Measurements from ENCODE around the gene HTR7.
A peak's percentile ranks its signal among the peaks of the same experiment; 100 is the strongest.
"Not testable (repeated sequence)": the region's sequence is repeated elsewhere in the genome, so short reads cannot be mapped to it uniquely, and the experiment has no call there.

The HTR7 gene

DNA sequence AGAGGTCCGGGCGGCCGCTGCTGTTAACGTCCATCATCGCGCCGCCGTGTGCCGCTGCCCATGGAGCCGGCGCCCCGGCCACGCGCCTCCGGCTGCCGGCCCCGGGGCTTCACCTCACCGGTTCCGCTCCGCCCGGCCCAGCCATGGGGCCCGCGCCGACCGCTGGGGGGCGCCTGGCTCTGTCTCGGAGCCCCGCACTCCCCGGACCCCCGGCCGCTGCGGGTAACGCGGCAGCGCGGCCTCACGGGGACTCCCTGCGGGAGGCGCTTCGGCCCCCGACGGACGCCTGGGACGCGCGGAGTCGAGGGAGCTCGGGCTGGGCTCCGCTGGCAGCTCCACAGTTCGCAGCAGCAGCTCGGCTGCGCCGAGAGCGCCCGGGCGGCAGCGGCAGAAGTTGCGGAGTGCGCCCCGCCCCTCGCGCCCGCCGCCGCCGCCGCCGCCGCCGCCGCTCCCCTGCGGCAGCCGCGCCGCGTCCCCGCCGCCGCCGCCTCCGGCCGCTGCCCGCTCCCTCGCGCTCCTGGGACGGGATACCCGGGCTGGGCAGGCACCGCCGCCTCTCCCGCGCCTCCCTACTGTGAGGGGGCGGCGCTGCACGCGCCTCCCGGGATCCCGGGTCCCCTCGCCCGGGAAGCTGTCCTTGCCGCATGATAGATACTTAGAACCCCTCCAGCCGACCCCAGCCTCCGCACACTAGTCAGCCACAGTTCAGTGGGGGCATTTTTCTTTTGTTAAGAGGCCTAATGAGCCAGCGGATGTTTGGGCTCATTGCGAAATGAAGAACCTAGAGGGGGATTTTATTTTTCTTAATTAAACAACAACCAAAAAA, at the start of gene HTR7:
Gene HTR7, minus strand, starts transcription at position 405 of the 826 bp plus-strand sequence. Its CDS starts 368 bp downstream, at position 37.
- DNase-seq (ENCODE audit: low read depth): no peak

DNA sequence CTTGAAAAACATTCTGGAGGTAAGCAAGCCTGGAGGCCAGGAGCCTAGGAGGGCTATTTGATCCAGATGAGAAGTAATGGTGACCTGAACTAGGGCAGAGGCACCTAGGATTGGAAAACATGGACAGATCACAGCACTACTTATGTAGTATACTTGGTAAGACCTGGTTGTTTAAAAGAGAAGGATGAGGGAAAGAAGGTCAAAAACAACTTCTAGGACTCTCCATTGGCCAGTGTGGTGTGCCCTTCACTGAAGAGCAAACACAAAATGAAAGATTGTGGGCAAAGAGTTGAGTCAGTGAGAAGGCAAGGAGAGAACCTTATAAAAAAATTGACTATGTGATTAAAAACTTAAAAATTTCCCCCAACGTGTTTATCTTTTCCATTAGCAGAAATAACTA, 48.8 kb upstream of the HTR7 start:
- no peak for DNase-seq (ENCODE audit: low read depth)

DNA sequence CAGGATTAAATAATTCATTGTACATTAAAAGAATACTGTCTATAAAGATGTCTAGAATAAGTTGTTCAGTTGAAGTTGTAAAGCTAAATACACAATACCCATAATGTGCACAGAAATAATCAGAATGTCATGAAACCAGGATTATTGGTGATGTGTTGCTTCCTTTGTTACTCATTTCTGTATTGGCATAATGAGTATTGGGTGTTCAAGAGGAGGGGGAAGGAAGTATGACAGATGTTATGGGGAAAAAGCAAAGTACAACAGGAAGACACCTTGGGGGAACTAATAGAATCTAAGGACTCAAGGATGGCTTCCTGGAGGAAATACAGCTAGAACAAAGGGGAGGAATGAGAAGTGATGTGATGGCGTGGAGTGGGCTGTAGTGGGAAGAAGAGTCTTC, 48.1 kb upstream of the HTR7 start:
- DNase-seq (ENCODE audit: low read depth): no peak

DNA sequence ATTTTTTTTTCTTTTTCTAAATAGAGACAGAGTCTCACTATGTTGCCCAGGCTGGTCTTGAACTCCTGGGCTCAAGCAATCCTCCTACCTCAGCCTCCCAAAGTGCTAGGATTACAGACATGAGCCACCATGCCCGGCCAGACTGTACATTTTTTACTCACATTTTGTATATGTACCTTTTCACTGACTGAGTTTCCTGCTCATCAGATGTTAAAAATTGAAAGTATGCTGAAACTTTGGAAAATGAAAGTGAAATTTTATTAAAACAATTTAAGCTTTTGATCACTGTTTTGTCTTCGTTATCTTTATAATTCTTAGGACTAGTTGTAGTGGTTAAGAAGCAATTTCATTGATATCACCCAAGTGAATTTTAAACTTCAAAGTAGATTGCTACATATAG, 39.1 kb upstream of the HTR7 start:
- not testable (repeated sequence) for DNase-seq (ENCODE audit: low read depth)

DNA sequence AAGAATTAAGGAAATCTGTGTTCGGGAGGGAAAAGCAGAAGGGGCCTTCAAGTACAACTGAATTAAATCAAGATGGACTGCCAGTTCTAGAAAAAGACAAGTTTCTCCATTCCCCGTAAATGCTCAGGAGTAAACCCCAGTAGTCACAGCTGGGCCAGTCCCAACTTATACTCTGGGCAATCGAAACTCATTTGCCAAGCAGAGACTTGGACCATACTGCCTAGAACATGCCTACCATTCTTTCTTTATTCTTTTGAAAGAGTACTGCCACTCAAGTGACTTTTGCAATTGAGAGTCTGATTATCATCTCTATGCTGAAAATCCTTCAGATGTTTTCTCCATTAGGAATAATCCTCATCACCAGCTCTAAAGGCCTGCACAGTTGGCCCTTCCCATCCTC, 35.4 kb upstream of the HTR7 start:
- DNase-seq (ENCODE audit: low read depth): no peak

DNA sequence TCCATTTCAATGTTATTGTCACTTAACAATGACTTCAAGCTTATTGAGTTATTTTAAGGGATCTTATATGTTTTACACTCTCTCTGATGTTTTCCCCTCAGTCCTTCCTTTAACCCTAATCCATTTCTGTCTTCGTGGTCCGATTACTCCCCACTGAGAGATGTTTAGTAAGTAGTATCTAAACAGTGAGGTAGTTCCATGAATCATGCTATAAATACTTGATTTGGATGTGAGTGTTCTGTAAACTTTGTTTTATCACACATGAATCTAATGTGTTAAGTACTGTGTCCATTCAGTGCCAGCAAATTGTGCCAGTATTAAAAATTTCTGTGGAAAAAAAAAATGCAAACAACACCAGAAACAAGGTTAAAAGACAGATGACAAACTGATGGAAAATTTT, 32.5 kb upstream of the HTR7 start:
- DNase-seq (ENCODE audit: low read depth): no peak

DNA sequence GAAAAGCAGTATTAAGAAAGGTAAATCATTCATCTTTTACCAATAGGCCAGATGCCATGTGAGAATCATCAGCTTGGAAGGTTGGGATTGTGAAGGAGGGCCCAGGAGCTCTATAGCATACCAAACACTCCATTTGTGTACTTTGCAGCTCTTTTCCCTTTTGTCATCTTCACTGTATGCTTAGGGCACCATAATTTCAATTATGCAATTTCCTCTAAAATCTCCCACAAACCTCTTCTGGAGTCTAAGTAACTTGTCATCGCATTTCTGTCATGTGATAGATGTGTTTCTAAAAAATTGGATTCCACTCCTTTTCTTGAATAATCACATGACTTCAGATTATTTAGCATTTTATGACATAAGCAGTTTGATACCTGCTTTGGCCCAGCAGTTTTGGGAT, 31.8 kb upstream of the HTR7 start:
- DNase-seq (ENCODE audit: low read depth): no peak

DNA sequence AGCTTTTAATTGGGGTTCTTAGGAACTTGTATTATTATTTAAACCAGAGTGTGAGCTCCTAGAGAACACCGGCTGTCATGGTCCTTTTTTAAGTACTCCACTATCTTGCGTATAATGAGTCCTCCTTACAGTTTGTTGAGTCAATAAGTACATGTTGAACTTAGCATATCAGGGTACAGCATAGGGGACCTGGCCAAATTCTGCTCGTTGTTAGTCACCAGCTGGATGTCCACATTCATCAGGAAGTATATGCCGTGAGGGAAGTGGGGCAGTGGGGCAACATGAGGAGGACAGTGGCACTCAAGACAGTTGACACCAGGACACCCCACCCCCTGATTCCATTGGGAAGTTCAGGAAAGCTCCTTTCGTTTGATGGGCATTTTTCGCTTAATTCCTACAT, 30.5 kb upstream of the HTR7 start:
- DNase-seq (ENCODE audit: low read depth): no peak

DNA sequence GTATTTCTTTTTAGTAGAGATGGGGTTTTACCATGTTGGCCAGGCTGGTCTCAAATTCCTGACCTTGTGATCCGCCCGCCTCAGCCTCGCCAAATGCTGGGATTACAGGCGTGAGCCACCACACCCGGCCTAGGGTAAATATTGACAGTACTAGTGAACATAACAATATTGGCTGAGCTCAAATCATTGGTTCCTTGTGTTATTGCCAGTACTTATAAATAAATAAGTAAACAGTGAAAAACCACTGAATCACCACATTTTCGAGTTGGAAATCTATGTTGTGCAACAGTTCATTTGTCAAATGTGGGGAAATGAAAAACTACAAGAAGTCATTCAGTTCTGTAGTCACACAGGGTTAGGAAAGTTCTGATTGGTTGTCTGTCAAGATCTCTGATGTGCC, 29.7 kb upstream of the HTR7 start:
- no peak for DNase-seq (ENCODE audit: low read depth)

DNA sequence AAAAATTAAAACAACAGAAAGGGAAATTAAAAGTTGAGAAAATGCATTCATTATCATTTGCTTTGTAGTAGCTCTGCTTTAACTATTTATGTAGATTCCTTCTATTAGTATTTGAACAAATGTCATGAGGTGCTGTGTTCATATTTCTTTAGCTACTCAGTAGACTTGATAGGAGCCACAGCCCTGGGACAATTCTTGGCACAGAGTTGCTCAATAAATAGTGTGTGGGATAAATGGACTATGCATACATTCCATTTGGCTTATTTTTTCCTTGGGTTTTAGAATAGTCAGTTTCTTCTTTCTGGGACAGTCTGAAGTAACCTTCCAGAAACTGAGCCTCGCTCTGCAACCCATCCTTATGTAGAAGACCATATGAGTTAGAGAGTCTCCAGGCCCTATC, 27.3 kb upstream of the HTR7 start:
- peak; percentile 69 for DNase-seq (ENCODE audit: low read depth)

DNA sequence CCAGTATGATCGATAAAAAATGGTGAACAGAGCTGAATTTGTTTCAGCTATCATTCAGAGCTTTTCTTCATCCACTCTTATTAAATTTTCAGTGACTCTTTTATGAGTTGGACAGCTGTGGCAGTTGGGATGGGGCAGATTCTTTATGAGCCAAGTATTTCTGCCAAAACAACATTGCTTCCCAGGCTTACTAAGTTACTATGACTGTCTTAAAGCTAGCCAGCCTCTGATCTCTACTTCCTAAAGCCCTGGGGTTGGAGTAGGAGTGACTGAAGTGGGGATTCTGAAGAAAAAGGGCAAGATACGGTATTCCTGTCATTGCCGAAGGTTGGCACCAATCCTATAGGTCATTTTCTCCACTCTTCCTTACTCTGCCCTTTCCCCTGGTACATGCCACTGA, 26.6 kb upstream of the HTR7 start:
- peak; percentile 76 for DNase-seq (ENCODE audit: low read depth)

DNA sequence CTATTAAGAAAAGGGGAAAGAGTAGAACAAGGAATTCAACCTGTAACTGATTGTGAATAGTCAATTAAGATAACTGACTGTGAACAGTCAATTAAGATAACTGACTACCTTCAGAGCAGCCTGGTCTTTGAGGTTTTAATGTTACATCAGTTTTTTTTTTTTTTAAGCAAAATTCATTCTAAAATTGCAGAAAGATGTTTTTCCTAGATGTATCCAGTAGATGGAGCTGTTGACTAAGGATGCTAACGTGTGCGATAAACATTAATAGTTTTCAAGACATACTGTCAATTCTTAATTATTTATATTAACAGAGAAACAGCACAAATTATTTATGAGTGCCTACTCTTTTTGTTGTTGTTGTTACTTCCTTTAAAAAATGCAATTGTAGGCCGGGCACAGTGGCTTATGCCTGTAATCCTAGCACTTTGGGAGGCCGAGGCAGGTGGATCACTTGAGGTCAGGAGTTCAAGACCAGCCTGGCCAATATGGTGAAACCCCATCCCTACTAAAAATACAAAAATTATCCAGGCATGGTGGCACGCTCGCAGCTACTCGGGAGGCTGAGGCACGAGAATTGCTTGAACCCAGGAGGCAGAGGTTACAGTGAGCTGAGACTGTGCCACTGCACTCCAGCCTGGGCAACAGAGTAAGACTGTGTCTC, 22.4 kb upstream of the HTR7 start:
- DNase-seq (ENCODE audit: low read depth): not testable (repeated sequence)

DNA sequence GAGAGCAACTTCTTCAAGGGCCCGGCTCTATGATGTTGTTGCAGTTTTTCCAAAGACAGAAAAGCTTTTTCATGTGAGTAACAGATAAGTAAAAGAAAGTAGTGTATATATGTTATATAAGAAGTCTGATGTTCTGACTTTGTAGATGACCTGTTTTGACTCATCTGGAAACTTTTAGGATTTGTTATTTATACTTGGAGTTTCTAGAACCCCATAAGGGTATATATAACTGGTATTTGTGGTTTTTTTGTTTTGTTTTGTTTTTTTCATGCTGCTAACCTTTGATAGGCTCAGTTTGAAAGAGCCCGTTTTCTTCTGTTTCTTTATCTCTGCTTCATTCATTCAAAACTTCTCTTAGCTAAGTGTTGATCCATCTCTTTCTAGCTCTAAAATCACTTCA, 21.2 kb upstream of the HTR7 start:
- no peak for DNase-seq (ENCODE audit: low read depth)

DNA sequence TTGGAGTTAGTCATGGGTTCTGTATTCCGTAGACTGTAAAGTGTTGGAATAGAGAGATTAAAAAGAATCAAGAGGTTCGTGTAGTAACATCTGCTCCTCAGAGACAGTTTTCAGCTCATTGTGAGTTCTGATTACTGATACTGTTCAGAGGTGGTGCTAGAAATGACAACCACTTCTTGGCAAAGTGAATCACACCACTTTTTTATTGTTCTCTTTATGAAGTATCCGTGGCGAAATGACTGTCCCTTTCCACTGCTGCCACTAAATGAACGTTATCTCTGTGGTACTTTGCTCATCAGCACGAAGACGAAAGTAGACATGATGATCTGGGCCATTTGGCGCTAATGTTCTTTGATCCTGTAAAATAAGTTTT, 14.8 kb upstream of the HTR7 start:
- DNase-seq (ENCODE audit: low read depth): no peak

DNA sequence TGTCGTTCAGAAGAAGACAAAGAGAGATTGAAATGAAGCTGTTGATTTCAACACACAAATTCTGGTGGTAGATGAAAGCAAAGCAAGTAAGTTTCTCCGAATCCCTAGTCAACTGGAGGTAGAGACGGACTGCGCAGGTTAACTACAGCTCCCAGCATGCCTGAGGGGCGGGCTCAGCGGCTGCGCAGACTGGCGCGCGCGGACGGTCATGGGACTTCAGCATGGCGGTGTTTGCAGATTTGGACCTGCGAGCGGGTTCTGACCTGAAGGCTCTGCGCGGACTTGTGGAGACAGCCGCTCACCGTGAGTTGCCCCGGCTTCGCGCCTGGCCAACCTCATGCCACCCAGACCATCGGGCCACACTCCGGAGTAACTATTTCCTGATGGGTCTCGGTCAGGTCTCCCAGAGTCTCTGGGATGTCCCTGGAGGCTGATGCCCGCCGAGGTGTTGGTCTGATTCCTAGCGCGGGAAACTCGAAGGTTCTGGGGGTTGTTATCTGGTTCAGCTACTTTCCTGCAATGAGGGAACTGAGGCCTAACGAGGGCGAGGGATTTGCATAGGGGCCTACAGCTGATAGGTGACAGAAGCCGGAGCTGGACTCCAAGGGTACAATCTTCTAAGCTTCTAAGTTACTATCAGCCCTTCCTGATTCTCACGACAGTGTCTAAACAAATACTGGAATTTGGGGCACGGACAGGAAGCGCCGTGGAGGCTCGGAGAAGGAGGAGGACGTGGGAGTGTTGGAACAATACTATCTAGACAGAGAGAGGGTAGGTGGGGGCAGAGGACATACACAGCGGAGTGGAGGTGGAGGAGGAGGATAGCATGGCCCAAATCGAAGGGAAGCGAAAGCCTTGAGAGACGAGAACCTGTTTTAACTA, 14.2 kb upstream of the HTR7 start, which contains the start of gene RPP30:
Gene RPP30, plus strand, starts transcription at position 209 of the 882 bp plus-strand sequence. Its CDS starts 13 bp downstream, at position 222.
- DNase-seq (ENCODE audit: low read depth): peak; percentile 66

DNA sequence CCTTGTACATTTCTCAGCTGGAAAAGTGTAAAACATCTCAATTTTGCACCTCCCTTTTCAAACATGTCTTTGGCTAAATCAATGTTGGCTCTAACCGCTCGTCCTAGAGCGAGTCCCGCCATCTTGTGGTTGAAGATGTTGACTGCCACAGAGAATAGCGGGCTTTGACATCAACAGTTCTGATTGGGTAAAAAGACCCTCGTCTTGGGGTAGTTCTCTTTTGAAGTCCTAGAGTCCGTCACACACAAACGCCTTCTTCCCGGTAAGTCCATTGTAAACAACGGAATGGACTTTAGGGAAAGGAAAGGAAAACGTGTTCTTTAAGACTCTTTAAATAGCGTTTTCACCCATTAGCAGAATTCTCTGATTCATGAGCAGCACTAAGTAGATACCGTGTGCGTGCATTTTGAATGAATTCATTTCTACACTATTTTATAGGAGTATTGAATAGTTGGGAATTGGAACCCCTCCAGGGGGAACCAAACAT, 13.5 kb upstream of the HTR7 start:
- DNase-seq (ENCODE audit: low read depth): peak; percentile 65

DNA sequence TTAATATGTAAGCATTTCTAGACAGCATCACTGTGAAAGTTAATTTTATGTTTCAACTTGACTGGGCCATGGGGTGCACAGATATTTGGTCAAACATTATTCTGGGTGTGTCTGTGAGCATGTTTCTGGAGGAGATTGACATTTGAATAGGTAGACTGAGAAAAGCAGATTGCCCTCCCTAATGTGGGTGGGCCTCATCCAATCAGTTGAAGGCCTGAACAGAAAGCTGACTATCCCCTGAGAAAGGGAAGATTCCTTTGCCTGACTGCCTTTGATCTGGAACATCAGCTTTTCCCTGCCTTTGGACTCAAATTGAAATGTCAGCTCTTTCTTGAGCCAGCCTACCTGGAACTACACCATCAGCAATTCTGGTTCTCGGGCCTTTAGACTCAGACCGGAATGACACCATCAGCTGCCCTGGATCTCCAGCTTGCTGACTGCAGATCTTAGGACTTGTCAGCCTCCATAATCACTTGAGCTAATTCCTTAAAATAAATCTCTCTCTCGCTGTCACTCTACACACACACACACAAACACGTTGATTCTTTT, 8.3 kb upstream of the HTR7 start:
- no peak for DNase-seq (ENCODE audit: low read depth)

DNA sequence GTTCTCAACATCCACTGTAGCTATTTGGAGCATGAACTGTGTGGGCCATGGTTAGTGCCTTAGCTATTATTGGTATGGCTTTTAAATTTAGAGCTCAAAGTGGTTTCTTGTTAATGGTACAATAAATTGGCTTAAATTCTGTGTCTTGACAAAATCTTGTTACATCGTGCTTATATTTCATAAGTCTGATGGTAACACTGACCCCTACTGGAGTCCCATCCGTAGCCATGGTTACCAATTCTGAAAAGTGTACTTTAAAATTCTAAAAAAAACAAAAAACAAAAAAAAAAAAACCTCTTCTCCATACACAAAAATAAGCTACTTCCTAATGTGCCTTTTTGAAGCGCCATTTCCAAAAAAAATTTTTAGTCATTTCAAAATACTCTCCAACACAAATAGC, 7.6 kb upstream of the HTR7 start:
- DNase-seq (ENCODE audit: low read depth): peak; percentile 34

DNA sequence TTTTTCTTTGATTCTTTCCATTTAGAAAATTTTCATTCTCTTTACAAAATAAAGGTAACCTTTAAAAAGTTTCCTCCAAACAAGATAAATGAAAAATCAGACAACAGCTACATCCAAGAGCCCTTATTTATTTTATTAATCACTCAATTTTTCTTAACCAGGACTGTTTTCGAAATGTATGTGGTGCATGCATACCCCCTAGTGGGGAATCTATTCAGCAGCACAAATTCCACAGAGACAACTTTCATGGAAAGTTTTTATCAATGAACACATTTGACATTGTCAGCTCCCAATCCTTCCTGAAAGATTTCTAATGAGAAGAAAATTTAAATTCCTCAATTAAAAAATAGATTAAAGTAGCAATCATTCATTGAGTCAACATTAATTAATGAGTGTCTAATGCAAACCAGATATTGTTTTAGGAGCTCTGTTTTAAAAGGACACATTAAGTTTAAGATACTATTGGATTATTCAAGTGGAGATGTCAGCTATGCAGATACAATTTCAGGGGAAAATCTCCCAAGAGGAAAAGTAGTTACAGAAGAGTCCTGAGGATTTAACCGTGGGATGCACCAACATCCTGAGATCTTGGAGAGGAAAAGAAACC, 5.2 kb upstream of the HTR7 start:
- DNase-seq (ENCODE audit: low read depth): peak; percentile 33

DNA sequence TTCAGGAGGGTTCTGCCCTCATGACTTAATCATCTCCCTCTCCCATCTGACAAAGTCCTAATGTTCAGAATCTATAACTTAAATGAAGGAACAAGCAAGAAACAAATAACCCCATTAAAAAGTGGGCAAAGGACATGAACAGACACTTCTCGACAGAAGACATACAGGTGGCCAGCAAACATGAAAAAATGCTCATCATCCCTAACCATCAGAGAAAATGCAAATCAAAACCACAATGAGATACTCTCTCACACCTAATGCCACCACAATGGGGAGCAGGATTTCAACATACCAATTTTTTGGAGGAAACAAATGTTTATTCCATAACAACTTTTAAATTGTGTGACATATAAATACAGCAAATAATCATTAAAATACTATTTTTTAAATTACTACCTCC, 3.0 kb upstream of the HTR7 start:
- no peak for DNase-seq (ENCODE audit: low read depth)

DNA sequence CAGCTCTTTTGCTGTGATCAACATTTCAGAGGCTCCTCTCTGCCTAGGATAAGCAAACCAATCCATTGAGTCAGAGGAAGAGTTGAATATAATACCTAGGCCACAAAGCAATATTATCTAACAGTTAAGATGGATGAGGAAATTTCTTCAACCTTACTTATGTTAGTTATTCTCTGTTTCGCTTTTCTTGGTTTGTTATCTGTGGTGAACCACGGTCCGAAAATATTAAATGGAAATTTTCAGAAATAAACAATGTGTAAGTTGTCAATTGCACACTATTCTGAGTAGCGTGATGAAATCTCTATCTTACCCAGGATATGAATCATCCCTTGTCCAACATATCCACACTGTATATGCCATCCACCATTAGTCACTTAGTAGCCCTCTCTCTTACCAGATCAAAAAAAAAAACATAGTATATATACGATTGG, 1.5 kb upstream of the HTR7 start:
- DNase-seq (ENCODE audit: low read depth): peak; percentile 31

Measured in stromal cell of bone marrow (primary cell).